NCI-H1930 (cell line): ENCODE measurements around the gene TMEM179.
"Not testable (repeated sequence)": the region's sequence is repeated elsewhere in the genome, so short reads cannot be mapped to it uniquely, and the experiment has no call there.

Experiments used
- DNase-seq, 2 experiments: peaks; one replicate each; lab custom pipeline; 2025; lab: John Stamatoyannopoulos, UW

The TMEM179 gene

GRCh38 chr14:104604458-104605449 is at the start of gene TMEM179:
TSS of gene TMEM179 (minus strand) at chr14:104604772. CDS start at chr14:104604741, 31 bp downstream.
- peak in 1 of 2 experiments; percentile 21 for DNase-seq

- DNase-seq, result no peak
These were observed 49.5 kb upstream of the TMEM179 start for GRCh38 chr14:104654119-104654518.

GRCh38 chr14:104653130-104653920 is 48.8 kb upstream of the TMEM179 start:
- DNase-seq, result not testable (repeated sequence)

- no peak for DNase-seq
These were observed 47.8 kb upstream of the TMEM179 start for GRCh38 chr14:104652386-104652785.

GRCh38 chr14:104651876-104652260 is 47.3 kb upstream of the TMEM179 start:
- no peak for DNase-seq

GRCh38 chr14:104650981-104651875 is 46.7 kb upstream of the TMEM179 start:
- no peak for DNase-seq

GRCh38 chr14:104650057-104650980 is 45.7 kb upstream of the TMEM179 start:
- peak; percentile 39 to 71 for DNase-seq

- DNase-seq, result no peak
These were observed 43.0 kb upstream of the TMEM179 start for GRCh38 chr14:104647467-104648043.

GRCh38 chr14:104644656-104645378 is 40.2 kb upstream of the TMEM179 start:
- no peak for DNase-seq

GRCh38 chr14:104644091-104644635 is 39.6 kb upstream of the TMEM179 start:
- no peak for DNase-seq

GRCh38 chr14:104643306-104643705 is 38.7 kb upstream of the TMEM179 start:
- no peak for DNase-seq

- DNase-seq, result no peak
These were observed 37.9 kb upstream of the TMEM179 start for GRCh38 chr14:104642540-104642868.

GRCh38 chr14:104641753-104642539 is 37.4 kb upstream of the TMEM179 start:
- no peak for DNase-seq

- DNase-seq, result no peak
These were observed 36.1 kb upstream of the TMEM179 start for GRCh38 chr14:104640681-104641080.

- DNase-seq, result peak; percentile 29 to 61
These were observed 35.4 kb upstream of the TMEM179 start for GRCh38 chr14:104639885-104640548.

- no peak for DNase-seq
These were observed 34.9 kb upstream of the TMEM179 start for GRCh38 chr14:104639471-104639870.

GRCh38 chr14:104638927-104639450 is 34.4 kb upstream of the TMEM179 start:
- DNase-seq, result no peak

GRCh38 chr14:104638190-104638589 is 33.6 kb upstream of the TMEM179 start:
- no peak for DNase-seq
